Hindlimb muscle (tissue), 1 donor: ENCODE data around the gene REPS2. TPM values are rescaled to one million over a fixed set of nuclear protein-coding genes. Genes with fewer than 3 reads are reported as not detected.
A peak's percentile ranks its signal among the peaks of the same experiment; 100 is the strongest.
"Not testable (repeated sequence)": the region's sequence is repeated elsewhere in the genome, so short reads cannot be mapped to it uniquely, and the experiment has no call there.

Experiments
- DNase-seq: peaks from one replicate; pipeline ENCODE4 v3.0.0-alpha.2; 2013
- polyA plus RNA-seq: library from polyadenylated mRNA; unstranded; fragments of 120-200 nt; gene quantifications from one replicate; pipeline ENCODE4 v1.2.1, GENCODE V29; 2013; ENCODE audit not compliant: insufficient read length

Gene REPS2
- 7.1 TPM for polyA plus RNA-seq

DNA sequence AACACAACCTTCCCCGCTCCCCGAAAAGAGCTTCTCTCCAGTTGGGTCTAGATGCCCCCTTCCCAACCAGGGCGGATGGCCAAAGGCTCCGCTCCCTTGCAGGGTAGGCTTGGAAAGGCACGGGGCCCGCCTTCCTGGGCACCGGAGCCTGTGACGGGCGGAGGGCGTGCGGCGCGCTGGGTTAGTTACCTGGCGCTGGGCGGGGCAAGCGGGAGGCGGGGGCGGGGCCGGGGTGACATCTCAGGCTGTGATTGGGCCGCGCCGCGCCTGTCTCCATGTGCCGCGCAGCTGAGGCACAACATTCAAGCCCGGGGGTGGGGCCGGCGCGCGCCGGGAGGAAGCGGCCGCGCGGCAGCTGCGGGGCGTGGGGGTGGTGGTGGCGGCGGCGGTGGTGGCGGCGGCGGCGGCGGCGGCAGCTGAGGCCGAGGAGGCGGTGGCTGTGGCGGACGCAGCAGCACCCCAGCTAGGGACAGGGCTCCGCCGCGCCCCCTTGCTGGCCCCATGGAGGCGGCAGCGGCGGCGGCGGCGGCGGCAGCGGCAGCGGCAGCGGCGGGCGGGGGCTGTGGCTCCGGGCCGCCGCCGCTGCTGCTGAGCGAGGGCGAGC lies at the start of gene REPS2:
Gene REPS2, plus strand, starts transcription at position 298 of the 604 bp plus-strand sequence. Its CDS starts 204 bp downstream, at position 502.
- DNase-seq = peak; percentile 82

DNA sequence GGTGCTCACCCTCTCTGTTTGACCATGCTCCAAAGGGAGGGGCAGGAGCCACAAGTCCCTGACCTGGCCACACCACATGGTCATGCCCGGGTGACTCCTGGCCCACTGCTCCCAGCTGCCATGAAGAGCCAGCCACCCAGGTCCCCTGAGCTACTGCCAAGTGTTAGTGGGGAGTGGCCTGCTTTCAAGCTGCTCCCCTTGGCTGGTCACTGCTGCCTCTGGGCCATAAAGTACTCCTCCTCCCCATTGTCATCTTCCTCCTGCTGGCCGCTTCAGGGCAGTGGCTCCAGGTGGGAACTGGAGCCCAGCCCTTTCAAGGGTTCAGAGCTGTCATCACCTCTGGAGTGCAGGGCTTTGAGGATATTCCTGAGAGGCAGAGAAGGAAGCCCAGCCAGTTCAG lies 49.0 kb upstream of the REPS2 start:
- no peak for DNase-seq

DNA sequence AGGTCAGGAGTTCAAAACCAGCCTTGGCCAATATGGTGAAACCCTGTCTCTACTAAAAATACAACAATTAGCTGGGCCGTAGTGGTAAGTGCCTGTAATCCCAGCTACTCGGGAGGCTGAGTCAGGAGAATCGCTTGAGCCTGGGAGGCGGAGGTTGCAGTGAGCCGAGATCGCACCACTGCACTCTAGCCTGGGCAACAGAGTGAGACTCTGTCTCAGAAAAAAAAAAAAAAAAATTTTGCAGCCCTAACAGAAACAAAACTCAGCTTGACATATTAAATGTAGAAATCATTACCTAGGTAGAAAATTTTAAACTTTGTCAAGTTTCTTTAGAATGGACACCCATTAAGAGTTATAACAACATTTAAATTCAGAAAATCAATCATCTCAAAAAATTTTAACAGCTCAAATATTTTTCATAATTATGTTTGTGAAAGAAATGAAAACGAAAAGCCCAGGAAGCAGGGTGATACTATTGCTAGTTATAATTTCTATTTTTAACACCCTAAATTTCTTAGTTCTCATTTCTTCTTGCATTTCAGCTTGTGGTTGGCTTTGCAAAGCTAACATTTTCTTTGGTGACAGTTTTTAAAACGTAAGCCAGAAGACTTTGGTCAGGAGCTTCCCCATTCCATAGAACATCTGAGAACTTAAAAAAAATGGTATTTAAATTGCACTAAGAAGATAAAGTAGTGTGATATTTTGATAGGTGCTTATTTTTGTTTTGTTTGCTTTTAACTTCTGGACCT lies 43.0 kb upstream of the REPS2 start:
- DNase-seq = no peak

DNA sequence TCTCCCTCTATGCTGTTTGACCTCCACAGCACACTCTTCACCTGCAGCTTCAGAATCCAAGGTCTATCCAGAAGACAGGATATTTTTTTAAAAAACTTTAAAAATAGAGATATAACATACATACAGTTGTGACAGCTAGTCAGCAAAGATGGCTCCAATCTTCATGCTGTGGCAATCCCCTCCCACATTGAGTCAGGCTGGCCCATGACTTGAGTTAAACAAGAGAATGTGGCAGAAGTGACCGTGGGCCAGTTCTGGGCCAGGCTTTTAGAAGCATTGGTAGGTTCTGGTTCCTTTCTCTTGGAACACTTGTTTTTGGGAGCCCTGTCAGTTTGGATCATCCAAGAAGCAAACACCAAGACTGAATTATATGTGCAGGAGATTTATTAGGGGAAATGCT lies 36.1 kb upstream of the REPS2 start:
- no peak for DNase-seq

DNA sequence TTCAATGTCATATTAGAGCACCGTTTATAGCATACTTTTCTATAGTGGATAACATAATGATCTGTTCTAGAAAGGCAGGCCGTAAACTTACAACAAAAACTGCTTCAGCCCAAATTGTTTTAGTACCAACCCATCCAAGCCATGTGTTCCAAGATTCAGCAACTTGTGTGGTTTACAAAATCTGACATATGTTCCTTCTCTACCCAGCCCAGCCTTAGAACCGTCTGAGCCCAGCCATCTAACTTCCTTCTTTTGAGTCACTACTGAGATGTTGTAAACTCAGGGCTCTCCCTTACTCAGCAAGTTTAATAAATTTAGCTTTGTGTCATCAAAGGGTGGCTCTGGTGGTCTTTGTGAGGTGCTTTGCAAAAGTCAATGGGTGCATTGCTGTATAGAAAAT lies 32.4 kb upstream of the REPS2 start:
- DNase-seq = no peak

DNA sequence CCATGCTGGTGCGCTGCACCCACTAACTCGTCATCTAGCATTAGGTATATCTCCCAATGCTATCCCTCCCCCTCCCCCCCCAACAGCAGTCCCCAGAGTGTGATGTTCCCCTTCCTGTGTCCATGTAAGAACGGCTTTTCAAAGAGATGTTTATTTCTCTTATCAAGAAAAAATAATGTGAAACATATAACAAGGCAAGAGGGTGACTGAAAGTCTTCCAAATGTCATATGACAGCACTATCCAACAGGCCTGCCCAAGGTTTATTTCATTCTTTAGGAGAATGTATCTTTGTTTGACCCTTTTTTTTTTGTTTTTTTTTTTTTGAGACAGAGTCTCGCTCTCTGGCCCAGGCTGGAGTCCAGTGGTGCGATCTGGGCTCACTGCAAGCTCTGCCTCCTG lies 29.9 kb upstream of the REPS2 start:
- no peak for DNase-seq

DNA sequence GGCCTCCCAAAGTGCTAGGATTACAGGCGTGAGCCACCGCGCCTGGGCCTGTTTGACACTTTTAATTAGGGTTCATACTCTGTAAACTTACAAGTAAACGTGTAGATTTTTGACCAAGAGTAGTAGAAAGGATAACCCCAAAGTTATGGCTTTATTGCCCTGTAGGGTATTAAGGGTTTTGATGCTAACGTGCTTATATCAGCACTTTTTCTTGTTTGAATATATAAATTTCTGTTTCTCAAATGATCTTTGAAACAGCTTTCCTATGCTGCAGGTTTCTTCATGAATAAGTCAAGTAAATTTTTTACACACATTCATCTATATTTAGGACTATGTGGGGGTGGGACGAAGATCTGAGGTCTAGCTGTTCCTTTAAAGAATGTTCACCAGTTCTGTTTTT lies 29.3 kb upstream of the REPS2 start:
- no peak for DNase-seq

DNA sequence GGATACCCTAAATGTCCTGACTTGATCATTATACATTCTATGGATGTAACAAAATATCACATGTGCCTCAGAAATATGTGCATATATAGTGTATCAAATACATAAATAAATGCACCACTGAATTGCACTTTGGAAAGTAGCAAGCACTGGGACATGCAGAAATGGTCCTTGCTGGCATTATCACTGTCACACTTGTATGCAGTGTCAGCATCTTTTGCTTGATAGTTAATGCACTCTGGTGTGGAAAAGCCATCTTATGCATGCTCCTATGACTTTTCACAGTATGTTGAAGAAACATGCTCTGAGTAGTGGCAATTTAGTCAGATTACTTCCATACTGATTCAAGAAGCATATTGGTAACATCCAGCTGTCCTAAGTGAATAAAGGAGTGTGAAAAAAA lies 27.5 kb upstream of the REPS2 start:
- DNase-seq = no peak

DNA sequence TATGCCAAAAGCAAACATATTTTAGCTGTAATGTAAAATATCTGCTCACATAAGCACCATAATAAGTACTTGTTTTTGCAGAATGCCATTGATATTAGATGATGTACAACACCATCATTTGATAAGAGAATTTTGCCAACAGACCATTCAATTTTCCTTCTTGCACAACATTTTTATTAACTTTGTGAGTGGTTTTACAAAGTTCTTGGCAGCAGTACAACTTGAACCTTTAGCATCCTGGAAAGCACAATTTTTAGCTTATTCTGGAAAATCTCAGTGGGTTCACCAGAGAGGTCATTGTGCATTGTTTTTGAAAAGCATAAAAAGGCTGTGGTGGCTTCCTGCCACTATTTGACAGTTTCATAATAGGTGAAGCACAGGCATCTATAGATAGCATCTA lies 26.4 kb upstream of the REPS2 start:
- DNase-seq = no peak

DNA sequence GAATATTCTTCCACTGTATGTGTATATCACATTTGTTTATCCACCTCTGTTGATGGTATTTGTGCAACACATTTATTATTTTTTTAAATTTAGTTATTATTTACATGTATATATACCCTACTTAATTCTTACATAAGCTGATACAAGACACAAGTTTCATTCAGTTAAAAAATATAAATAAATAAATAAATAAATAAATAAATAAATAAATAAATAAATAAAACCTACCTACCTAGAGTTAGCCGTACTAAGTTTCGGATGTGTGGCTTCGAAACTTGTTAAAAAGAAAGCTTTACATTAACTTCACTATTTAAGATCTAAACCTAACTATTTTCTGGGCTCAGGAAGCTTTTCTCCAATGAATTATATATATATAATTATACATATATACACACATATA lies 23.3 kb upstream of the REPS2 start:
- no peak for DNase-seq

DNA sequence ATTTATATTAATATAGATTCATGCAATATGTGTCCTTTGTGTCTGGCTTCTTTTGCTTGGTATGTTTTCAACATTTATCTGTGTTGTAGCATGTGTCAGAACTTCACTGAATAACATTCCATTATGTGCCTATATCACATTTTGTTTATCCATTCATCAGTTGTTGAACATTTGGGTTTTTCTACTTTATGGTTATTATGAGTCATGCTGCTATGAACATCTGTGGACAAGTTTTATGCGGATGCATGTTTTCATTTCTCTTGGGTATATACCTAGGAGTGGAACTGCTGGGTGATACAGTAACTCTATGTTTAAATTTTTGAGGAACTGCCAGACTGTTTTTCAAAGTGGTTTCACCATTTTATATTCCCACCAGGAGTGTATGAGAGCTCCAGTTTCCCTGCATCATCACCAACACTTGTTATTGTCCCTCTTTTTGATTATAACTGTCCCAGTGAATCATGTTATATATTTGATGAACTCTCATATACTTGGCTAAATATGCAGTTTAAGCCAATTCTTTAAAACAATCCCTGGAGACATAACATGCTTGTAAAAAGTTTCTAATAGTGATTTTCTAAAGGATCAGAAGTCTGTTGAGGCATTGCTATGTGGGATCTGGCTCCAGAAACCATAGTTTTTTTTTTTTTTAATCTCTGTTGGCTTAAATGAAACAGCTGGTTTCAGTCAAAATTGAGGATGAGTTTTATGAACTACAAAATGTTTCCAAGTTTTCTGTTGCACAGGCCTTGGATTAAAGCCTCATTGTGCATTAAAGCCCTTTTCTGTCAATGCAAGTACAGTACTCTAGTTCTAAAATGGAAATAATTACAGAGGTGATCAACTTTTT lies 21.6 kb upstream of the REPS2 start:
- DNase-seq = peak; percentile 15

DNA sequence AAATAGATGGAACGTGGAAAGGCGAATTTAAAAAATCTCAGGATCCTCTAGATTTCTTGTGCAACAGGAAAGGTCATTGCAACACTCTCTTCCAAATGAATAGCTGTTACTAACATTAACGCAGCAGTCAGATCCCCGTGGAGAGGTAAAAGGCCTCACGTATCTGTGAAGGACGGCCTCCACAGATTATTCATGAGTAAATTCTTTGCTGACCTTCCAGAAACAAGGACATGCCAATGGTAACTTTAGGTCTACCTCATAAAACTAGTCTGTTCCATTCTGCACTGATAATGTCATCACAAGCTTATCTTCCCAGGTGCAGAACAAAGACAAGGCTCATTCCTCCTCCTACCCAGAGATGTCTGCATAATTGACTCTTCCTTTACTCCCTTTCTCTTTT lies 16.1 kb upstream of the REPS2 start:
- DNase-seq = no peak

DNA sequence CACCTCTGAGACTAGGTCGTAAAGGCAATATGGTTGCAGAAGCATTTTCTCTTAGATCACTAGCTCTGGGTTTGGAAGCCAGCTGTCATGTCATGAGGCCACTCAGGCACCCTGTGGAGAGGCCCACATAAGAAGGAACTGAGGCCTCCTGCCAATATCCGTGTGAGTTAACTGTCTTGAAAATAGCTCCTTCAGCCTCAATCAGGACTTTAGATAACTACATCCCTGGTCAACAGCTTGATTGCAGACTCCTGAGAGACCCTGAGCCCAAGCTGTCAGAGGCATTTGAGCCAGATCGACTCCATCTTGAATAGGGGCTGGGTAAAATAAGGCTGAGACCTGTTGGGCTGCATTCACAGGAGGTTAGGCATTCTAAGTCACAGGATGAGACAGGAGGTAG lies 15.1 kb upstream of the REPS2 start:
- no peak for DNase-seq

DNA sequence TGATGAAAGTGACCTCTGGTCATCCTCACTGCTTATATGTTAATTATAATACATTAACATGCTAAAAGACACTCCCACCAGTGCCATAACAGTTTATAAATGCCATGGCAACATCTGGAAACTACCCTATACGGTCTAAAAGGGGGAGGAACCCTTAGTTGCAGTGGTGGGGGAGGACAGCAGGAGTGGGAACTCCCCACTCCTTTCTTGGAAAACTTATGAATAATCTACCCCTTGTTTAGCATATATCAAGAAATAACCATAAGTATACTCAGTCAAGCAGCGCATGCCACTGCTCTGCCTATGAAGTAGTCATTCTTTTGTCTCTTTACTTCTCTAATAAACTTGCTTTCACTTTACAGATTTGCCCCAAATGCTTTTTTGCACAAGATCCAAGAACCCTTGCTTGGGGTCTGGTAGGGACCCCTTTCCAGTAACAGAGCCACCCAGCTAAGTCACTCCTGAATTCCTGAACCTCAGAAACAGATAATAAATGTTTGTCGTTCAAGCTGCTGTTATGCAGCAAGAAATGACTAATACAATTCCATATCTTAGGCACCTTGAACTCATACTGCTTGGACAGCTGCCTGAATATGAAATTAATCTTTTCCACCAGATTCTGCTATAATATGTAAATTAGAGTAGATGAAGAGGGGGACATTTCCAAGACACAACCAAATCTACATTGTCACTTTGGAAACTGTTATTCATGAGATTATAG lies 14.4 kb upstream of the REPS2 start:
- DNase-seq = no peak

DNA sequence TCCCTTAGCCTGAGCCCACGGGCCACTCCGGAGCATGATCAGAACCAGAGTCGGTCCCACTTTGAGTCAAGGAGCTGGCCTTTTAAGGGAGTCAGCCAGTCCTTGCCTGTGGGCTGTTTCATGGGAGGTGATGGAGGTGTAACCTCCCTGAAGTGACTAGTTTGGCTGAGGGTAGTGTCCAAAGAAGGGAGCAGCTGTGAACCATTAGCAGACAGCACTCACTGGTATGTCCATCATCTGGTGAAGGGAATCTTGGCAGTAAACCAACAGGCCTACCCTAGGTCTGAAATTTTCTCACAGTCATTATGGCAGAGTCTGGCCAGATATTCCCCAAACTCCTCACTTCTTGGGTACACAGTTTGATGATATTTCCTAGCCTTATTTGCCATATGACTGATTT lies 12.3 kb upstream of the REPS2 start:
- no peak for DNase-seq

DNA sequence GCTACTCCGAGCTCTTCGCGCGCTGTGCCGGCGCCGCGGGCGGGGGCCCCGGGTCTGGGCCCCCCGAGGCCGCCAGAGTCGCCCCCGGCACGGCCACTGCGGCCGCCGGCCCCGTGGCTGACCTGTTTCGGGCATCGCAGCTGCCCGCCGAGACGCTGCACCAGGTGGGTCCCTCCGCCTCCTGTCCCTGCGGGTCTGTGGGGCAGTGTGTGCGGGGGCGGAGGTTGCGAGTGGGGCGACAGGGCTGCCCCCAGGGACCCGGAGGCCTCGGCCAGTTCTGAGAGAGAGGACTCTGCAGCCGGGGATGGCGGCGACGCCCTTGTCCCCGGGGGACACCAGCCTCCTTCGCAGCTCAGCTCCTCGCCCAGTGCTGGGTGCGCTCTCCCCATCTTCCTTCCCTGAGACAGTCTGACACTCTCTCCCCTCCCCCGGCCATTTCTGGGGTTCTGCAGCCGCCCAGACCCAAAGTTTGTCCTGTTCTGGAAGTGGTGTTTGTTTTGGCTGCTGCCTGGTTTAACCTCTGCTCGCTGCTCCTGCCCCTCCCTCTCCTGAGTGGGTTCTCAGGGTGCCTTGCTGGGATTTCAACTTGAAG lies 609 bp downstream of the REPS2 start:
- no peak for DNase-seq

DNA sequence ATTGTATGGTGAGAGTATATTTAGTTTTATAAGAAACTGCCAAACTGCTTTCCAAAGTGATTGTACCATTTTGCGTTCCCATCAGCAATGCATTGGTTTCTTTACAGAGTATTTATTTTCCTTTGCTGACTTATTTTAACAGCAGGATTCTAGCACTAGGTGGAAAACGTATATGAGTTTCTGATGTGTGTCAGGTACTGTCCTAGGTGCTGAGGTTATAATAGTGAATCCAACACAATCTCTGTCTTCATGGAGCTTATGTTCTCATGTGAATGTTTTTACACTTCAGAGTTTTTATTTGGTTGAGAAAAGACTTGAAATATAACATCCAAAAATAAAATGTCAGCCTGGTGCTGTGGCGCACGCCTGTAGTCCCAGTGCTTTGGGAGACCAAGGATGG lies 4.0 kb downstream of the REPS2 start:
- no peak for DNase-seq

DNA sequence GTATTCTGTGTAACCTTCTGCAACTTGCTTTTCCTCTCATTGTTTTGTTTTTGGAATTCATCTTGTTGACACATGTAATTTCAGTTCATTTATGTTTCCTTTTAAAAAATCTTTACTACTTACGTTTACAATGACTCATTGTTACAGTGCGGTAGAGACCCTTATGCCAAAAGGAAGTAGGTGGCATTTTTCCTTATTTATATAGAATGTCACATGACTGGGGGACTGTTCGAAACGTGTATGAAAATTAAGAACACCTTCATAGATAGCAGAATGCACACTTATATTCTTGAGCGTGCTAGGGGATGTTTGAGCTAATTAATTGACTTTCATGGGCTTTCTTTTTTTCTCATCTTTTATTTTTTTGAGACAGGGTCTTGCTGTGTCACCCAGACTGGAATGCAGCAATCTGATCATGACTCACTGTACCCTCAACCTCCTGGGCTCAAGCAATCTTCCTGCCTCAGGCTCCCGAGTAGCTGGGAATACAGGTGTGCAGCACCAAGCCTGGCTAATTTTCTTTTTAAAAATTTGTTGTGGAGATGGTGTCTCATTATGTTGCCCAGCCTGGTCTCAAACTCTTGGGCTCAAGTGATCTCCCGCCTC lies 7.3 kb downstream of the REPS2 start:
- no peak for DNase-seq

DNA sequence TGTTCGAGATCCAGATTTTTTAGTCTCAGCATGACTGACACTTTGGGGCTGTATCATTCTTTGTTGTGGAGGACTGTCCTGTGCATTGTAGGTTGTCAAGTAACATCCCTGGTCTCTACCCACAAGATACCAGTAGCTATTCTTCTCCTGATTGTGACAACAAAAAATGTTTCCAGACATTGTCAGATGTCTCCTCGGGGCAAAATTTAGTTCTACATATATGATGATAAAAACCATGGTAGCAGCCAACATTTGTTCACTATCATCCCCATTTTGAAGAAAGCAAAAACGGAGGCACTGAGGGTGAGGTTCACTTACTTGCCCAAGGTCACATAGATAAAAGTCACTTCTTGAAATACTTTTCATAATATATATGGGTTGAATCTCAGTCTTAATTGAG lies 11.3 kb downstream of the REPS2 start:
- DNase-seq = no peak

DNA sequence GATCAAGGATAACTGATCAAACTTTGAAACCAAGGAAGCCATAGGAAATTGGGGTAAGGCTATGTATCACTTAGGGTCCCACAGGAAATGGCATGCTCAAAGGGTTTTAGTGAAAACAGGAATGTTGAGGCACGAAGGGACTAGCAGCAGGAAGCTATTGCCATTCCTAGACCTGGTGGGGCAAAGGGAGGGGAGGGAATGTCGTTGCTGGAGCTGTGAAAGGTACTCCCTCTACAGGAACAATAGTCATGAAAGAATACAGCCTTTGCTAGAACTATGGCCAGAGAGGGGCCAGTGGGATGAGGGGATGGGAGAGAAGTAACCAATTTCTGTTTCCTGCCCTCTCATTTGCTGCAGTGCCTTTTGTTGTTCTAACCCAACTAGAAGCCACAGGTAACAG lies 11.9 kb downstream of the REPS2 start:
- DNase-seq = no peak

DNA sequence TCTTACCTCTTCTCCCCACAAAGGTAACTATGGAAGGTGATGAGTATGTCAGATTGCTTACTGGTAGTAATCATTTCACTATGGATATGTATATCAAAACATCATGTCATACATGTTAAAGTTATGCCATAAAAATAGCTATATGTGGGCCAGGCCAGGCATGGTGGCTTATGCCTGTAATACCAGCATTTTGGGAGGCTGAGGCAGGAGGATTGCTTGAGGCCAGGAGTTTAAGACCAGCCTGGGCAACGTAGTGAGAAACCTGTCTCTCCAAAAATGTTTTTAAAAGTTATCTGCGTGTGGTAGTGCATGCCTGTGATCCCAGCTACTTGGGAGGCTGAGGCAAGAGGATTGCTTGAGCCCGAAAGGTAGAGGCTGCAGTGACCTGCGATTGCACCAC lies 16.2 kb downstream of the REPS2 start:
- DNase-seq = not testable (repeated sequence)

DNA sequence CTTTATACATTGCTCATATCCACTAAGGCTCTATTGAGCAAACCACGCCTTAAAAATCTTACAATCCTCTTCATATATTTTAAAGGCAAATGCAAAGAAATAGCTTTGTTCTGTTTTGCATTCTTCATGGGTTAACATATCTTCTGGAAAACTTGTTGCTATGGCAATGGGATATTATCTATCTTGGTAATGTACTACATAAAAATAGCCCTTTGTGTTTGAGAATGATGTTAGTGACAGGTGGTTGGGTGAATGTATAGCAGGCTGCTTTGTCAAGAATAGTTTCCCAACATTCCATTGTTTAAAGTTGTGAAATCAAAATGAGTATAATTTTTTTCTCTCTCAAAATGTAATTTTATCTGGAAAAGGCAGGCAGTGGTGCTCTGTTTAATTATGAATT lies 16.8 kb downstream of the REPS2 start:
- DNase-seq = no peak
